Prostate gland (tissue), 2 donors: Measurements from ENCODE around the gene SH3PXD2B. TPM values are rescaled to one million over a fixed set of nuclear protein-coding genes. Genes with fewer than 3 reads are reported as not detected.

Experiments used
- DNase-seq: peaks from one replicate; pipeline ENCODE4 v3.0.0-alpha.2; 2019; ENCODE audit warnings: low spot score
- H3K27ac ChIP-seq, 2 donors: fragments of 200-600 bp; sonication (generic); 2 replicates each; pipeline ENCODE4 v1.5.1; 2017 to 2019
- H3K27me3 ChIP-seq: fragments of 200-600 bp; sonication (generic); replicated peaks from 2 replicates; pipeline ENCODE4 v1.5.1; 2019; ENCODE audit not compliant: insufficient read depth
- H3K36me3 ChIP-seq, 2 donors: fragments of 200-600 bp; sonication (generic); 1 replicate in 1 of 2; 2 replicates in 1 of 2; pipeline versions ENCODE4 v1.5.1 to v1.8.1; 2017 to 2019
- H3K4me1 ChIP-seq: fragments of 200-600 bp; sonication (generic); replicated peaks from 2 replicates; pipeline ENCODE4 v1.5.1; 2019
- H3K4me3 ChIP-seq, 2 donors: fragments of 200-600 bp; sonication (generic); 2 replicates each; pipeline ENCODE4 v1.5.1; 2017 to 2019
- H3K9me3 ChIP-seq: fragments of 200-600 bp; sonication (generic); 2 replicates; pipeline ENCODE4 v1.5.1; 2017
- CTCF ChIP-seq, 4 experiments: fragments of 200-600 bp in 2 of 4; fragments of 450-650 bp in 2 of 4; sonication (generic) in 2 of 4; IDR thresholded peaks; 1 replicate in 3 of 4; 2 replicates in 1 of 4; pipeline ENCODE4 v1.5.1; 2016 to 2019; ENCODE audit warnings: antibody characterized with exemption in 4 of 4, mild to moderate bottlenecking in 2 of 4, moderate library complexity in 2 of 4
- POLR2A ChIP-seq: fragments of 450-650 bp; IDR thresholded peaks from one replicate; pipeline ENCODE4 v1.6.1; 2016; ENCODE audit warnings: antibody characterized with exemption, mild to moderate bottlenecking
- POLR2AphosphoS5 ChIP-seq: sonication (generic); formaldehyde crosslinking; IDR thresholded peaks from one replicate; pipeline ENCODE4 v1.6.1; 2017; ENCODE audit warnings: antibody characterized with exemption
- WGBS: methylation state at CpG from one replicate; pipeline ENCODE4 v1.1.5; 2018; 5-methylcytosine and 5-hydroxymethylcytosine counted together
- intact Hi-C: fragments of 100-400 bp; cut with DNase I; formaldehyde crosslinking; loops from one replicate; pipeline ENCODE4 v1.14.2; 2022
- total RNA-seq, 2 donors: library from RNA; depleted of rRNA; stranded (reverse); fragments of >200 nt; gene quantifications; one replicate each; pipeline ENCODE4 v1.1.0, GENCODE V29; 2016

SH3PXD2B gene
- total RNA-seq, 2 donors from 2014 or later = 15.8 to 38.0 TPM

- H3K4me1 ChIP-seq = no peaks in the 10 kb centered on the region
- 54% methylated on average over 8 of the region's 8 CpGs for WGBS
Measured at GRCh38 chr5:172429201-172429940, 25.0 kb downstream of the SH3PXD2B start.

GRCh38 chr5:172428224-172429166, 25.8 kb downstream of the SH3PXD2B start:
- H3K27ac ChIP-seq = peak overlapping the region; percentile 73 to 75
- no peaks in the 10 kb centered on the region for H3K4me1 ChIP-seq
- WGBS = 83% methylated on average over 12 of the region's 12 CpGs

More at GRCh38 chr5:172429201-172429940, 25.0 kb downstream of the SH3PXD2B start:
- Histone ChIP-seq H3K4me3 (no peak overlapping the region), H3K36me3 (no peaks in the 10 kb centered on the region), H3K27me3 (no peaks in the 10 kb centered on the region), H3K27ac (peak overlapping the region; percentile 73 to 75), H3K9me3 (no peaks in the 10 kb centered on the region)
- TF ChIP-seq POLR2AphosphoS5 (no peak), CTCF (IDR thresholded peaks at IDR 0.05) (no peak), POLR2A (no peak)
- no peak for DNase-seq
- intact Hi-C loops = no loop called here

GRCh38 chr5:172427202-172427601, 27.1 kb downstream of the SH3PXD2B start:
- Histone ChIP-seq H3K4me1 (no peaks in the 10 kb centered on the region), H3K27ac (peak overlapping the region; percentile 62 to 71), H3K27me3 (no peaks in the 10 kb centered on the region), H3K9me3 (no peaks in the 10 kb centered on the region), H3K36me3 (no peaks in the 10 kb centered on the region), H3K4me3 (no peak overlapping the region)
- TF ChIP-seq POLR2AphosphoS5 = no peak
- TF ChIP-seq CTCF (IDR thresholded peaks at IDR 0.05) = no peak
- no peak for TF ChIP-seq POLR2A
- intact Hi-C loops = no loop called here
- DNase-seq = no peak
- 96% methylated on average over 5 of the region's 5 CpGs for WGBS

More at GRCh38 chr5:172428224-172429166, 25.8 kb downstream of the SH3PXD2B start:
- H3K9me3 ChIP-seq = no peaks in the 10 kb centered on the region
- intact Hi-C loops = no loop called here
- TF ChIP-seq POLR2AphosphoS5 = no peak
- no peak for TF ChIP-seq POLR2A
- no peak for TF ChIP-seq CTCF (IDR thresholded peaks at IDR 0.05)
- no peaks in the 10 kb centered on the region for H3K36me3 ChIP-seq
- no peaks in the 10 kb centered on the region for H3K27me3 ChIP-seq
- H3K4me3 ChIP-seq = no peak overlapping the region
- DNase-seq = no peak

DNA sequence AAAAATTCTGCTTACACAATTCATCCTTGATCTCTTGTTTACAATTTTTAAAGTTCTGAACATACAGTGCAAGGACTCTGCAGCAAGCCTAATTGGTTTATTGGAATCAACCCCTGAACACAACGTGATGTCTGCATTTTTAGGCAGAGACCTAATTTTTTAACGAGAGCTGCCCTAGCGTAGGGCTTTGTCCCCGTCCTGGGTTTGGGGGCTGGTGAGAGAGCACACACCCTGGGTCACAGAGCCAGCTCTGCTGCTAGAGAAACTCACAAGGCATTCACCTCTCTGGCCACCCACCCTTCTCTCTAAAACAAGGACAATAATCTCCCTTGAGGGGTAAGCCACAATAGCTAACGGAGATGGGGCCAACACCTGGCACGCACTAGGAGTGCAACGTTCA, 28.2 kb downstream of the SH3PXD2B start:
- H3K4me3 ChIP-seq = no peak overlapping the region
- H3K27ac ChIP-seq = peak overlapping the region; percentile 62 to 71
- intact Hi-C loops = no loop called here
- 44% methylated on average over 7 of the region's 7 CpGs for WGBS
- H3K4me1 ChIP-seq = no peaks in the 10 kb centered on the region
- no peak for DNase-seq
- H3K27me3 ChIP-seq = no peaks in the 10 kb centered on the region
- no peaks in the 10 kb centered on the region for H3K9me3 ChIP-seq
- no peaks in the 10 kb centered on the region for H3K36me3 ChIP-seq
- no peak for TF ChIP-seq CTCF (IDR thresholded peaks at IDR 0.05)
- peak; percentile 58 for TF ChIP-seq POLR2AphosphoS5
